ENCODE measurements around the gene MON2.

- peak; percentile 46 to 65 for TF ChIP-seq CTCF (conservative IDR thresholded peaks at IDR 0.05 in 1 of 2, IDR thresholded peaks at IDR 0.05 in 1 of 2; ENCODE audit: extremely low read depth in 1 of 2, insufficient read depth in 1 of 2, low read depth in 1 of 2, low read length in 2 of 2)
- no peak for TF ChIP-seq EZH2 (IDR thresholded peaks at IDR 0.05; ENCODE audit: borderline replicate concordance, low read length)
These were observed 28.4 kb upstream of the MON2 start for GRCh38 chr12:62438098-62438692.
